ENCODE results near the gene DOLPP1. TPM values are rescaled to one million over a fixed set of nuclear protein-coding genes. Genes with fewer than 3 reads are reported as not detected.

The DOLPP1 gene
- total and polyA plus RNA-seq, 4 donors, result 2.1 to 5.1 (median 4.5) TPM

- WGBS, 2 donors, result 94% methylated on average over 21 of the region's 21 CpGs
- no peak overlapping the region for H3K4me3 ChIP-seq (ENCODE audit: low read length in 2 of 2)
- H3K27me3 ChIP-seq (ENCODE audit: control insufficient read depth in 1 of 2, insufficient read depth in 2 of 2, low read length in 1 of 2), result no peaks in the 10 kb centered on the region
- H3K4me1 ChIP-seq (ENCODE audit: control insufficient read depth in 1 of 2, insufficient read depth in 2 of 2, low read length in 2 of 2), result no peaks in the 10 kb centered on the region
- ATAC-seq (ENCODE audit: low FRiP score) (no peak), DNase-seq (no peak)
- H3K36me3 ChIP-seq (ENCODE audit: control insufficient read depth in 1 of 2, insufficient read depth in 2 of 2, low read length in 1 of 2), result peaks cover 0 to 3% of the 10 kb centered on the region in 2 donors
- no peak overlapping the region for H3K27ac ChIP-seq (ENCODE audit: low read depth in 1 of 2, low read length in 2 of 2)
- intact Hi-C loops (cut with DNase I), result no loop called here
- no peaks in the 10 kb centered on the region for H3K9me3 ChIP-seq (ENCODE audit: control insufficient read depth, low read length)
Measured at GRCh38 chr9:129095170-129095667, 14.3 kb downstream of the DOLPP1 start.

GRCh38 chr9:129095908-129096307 lies 15.0 kb downstream of the DOLPP1 start:
- peaks cover 0 to 3% of the 10 kb centered on the region in 2 donors for H3K36me3 ChIP-seq (ENCODE audit: control insufficient read depth in 1 of 2, insufficient read depth in 2 of 2, low read length in 1 of 2)
- no peak overlapping the region for H3K27ac ChIP-seq (ENCODE audit: low read depth in 1 of 2, low read length in 2 of 2)
- H3K27me3 ChIP-seq (ENCODE audit: control insufficient read depth in 1 of 2, insufficient read depth in 2 of 2, low read length in 1 of 2), result no peaks in the 10 kb centered on the region
- intact Hi-C loops (cut with DNase I), result no loop called here
- no peak overlapping the region for H3K4me3 ChIP-seq (ENCODE audit: low read length in 2 of 2)
- no peak for ATAC-seq (ENCODE audit: low FRiP score)
- H3K4me1 ChIP-seq (ENCODE audit: control insufficient read depth in 1 of 2, insufficient read depth in 2 of 2, low read length in 2 of 2), result no peaks in the 10 kb centered on the region
- WGBS, 2 donors, result 94% methylated on average over 12 of the region's 12 CpGs
- no peak for DNase-seq
- H3K9me3 ChIP-seq (ENCODE audit: control insufficient read depth, low read length), result no peaks in the 10 kb centered on the region

- intact Hi-C loops (cut with DNase I), result no loop called here
- no peak overlapping the region for H3K4me3 ChIP-seq (ENCODE audit: low read length in 2 of 2)
- peaks cover 0 to 3% of the 10 kb centered on the region in 2 donors for H3K36me3 ChIP-seq (ENCODE audit: control insufficient read depth in 1 of 2, insufficient read depth in 2 of 2, low read length in 1 of 2)
- no peaks in the 10 kb centered on the region for H3K9me3 ChIP-seq (ENCODE audit: control insufficient read depth, low read length)
- ATAC-seq (ENCODE audit: low FRiP score), result no peak
- H3K27ac ChIP-seq (ENCODE audit: low read depth in 1 of 2, low read length in 2 of 2), result no peak overlapping the region
- H3K4me1 ChIP-seq (ENCODE audit: control insufficient read depth in 1 of 2, insufficient read depth in 2 of 2, low read length in 2 of 2), result no peaks in the 10 kb centered on the region
- DNase-seq, result no peak
- WGBS, 2 donors, result 89 to 93% methylated on average over 16 of the region's 16 CpGs
- no peaks in the 10 kb centered on the region for H3K27me3 ChIP-seq (ENCODE audit: control insufficient read depth in 1 of 2, insufficient read depth in 2 of 2, low read length in 1 of 2)
Measured at GRCh38 chr9:129097671-129098306, 16.9 kb downstream of the DOLPP1 start.

GRCh38 chr9:129098328-129098727 lies 17.4 kb downstream of the DOLPP1 start:
- 92 to 94% methylated on average over 11 of the region's 11 CpGs for WGBS, 2 donors
- H3K27me3 ChIP-seq (ENCODE audit: control insufficient read depth in 1 of 2, insufficient read depth in 2 of 2, low read length in 1 of 2), result no peaks in the 10 kb centered on the region
- no peak for DNase-seq
- intact Hi-C loops (cut with DNase I), result no loop called here
- ATAC-seq (ENCODE audit: low FRiP score), result no peak
- H3K4me3 ChIP-seq (ENCODE audit: low read length in 2 of 2), result no peak overlapping the region
- H3K36me3 ChIP-seq (ENCODE audit: control insufficient read depth in 1 of 2, insufficient read depth in 2 of 2, low read length in 1 of 2), result peaks cover 0 to 3% of the 10 kb centered on the region in 2 donors
- H3K9me3 ChIP-seq (ENCODE audit: control insufficient read depth, low read length), result no peaks in the 10 kb centered on the region
- H3K4me1 ChIP-seq (ENCODE audit: control insufficient read depth in 1 of 2, insufficient read depth in 2 of 2, low read length in 2 of 2), result no peaks in the 10 kb centered on the region
- H3K27ac ChIP-seq (ENCODE audit: low read depth in 1 of 2, low read length in 2 of 2), result no peak overlapping the region

GRCh38 chr9:129100383-129101169 lies 19.7 kb downstream of the DOLPP1 start:
- peaks cover 0 to 3% of the 10 kb centered on the region in 2 donors for H3K36me3 ChIP-seq (ENCODE audit: control insufficient read depth in 1 of 2, insufficient read depth in 2 of 2, low read length in 1 of 2)
- no peak overlapping the region for H3K27ac ChIP-seq (ENCODE audit: low read depth in 1 of 2, low read length in 2 of 2)
- no peaks in the 10 kb centered on the region for H3K4me1 ChIP-seq (ENCODE audit: control insufficient read depth in 1 of 2, insufficient read depth in 2 of 2, low read length in 2 of 2)
- ATAC-seq (ENCODE audit: low FRiP score), result no peak
- DNase-seq, result no peak
- no peaks in the 10 kb centered on the region for H3K27me3 ChIP-seq (ENCODE audit: control insufficient read depth in 1 of 2, insufficient read depth in 2 of 2, low read length in 1 of 2)
- WGBS, 2 donors, result 69 to 77% methylated on average over 26 to 28 of the region's 28 CpGs
- H3K4me3 ChIP-seq (ENCODE audit: low read length in 2 of 2), result no peak overlapping the region
- no peaks in the 10 kb centered on the region for H3K9me3 ChIP-seq (ENCODE audit: control insufficient read depth, low read length)
- intact Hi-C loops (cut with DNase I), result no loop called here

- Histone ChIP-seq H3K4me1 (ENCODE audit: control insufficient read depth in 1 of 2, insufficient read depth in 2 of 2, low read length in 2 of 2) (no peaks in the 10 kb centered on the region), H3K36me3 (ENCODE audit: control insufficient read depth in 1 of 2, insufficient read depth in 2 of 2, low read length in 1 of 2) (peaks cover 0 to 1% of the 10 kb centered on the region in 2 donors), H3K27ac (ENCODE audit: low read depth in 1 of 2, low read length in 2 of 2) (no peak overlapping the region), H3K4me3 (ENCODE audit: low read length in 2 of 2) (no peak overlapping the region), H3K9me3 (ENCODE audit: control insufficient read depth, low read length) (no peaks in the 10 kb centered on the region), H3K27me3 (ENCODE audit: control insufficient read depth in 1 of 2, insufficient read depth in 2 of 2, low read length in 1 of 2) (no peaks in the 10 kb centered on the region)
- DNase-seq (no peak), ATAC-seq (ENCODE audit: low FRiP score) (no peak)
- WGBS, 2 donors, result 92 to 93% methylated on average over 7 of the region's 7 CpGs
- intact Hi-C loops (cut with DNase I), result no loop called here
Measured at GRCh38 chr9:129101279-129101678, 20.4 kb downstream of the DOLPP1 start.

GRCh38 chr9:129102095-129102525 lies 21.2 kb downstream of the DOLPP1 start:
- no peaks in the 10 kb centered on the region for H3K27me3 ChIP-seq (ENCODE audit: control insufficient read depth in 1 of 2, insufficient read depth in 2 of 2, low read length in 1 of 2)
- H3K4me1 ChIP-seq (ENCODE audit: control insufficient read depth in 1 of 2, insufficient read depth in 2 of 2, low read length in 2 of 2), result no peaks in the 10 kb centered on the region
- DNase-seq, result no peak
- H3K9me3 ChIP-seq (ENCODE audit: control insufficient read depth, low read length), result no peaks in the 10 kb centered on the region
- WGBS, 2 donors, result 88 to 89% methylated on average over 10 to 13 of the region's 13 CpGs
- H3K36me3 ChIP-seq (ENCODE audit: control insufficient read depth in 1 of 2, insufficient read depth in 2 of 2, low read length in 1 of 2), result peaks cover 0 to under 1% of the 10 kb centered on the region in 2 donors
- no peak overlapping the region for H3K27ac ChIP-seq (ENCODE audit: low read depth in 1 of 2, low read length in 2 of 2)
- no peak overlapping the region for H3K4me3 ChIP-seq (ENCODE audit: low read length in 2 of 2)
- no peak for ATAC-seq (ENCODE audit: low FRiP score)
- intact Hi-C loops (cut with DNase I), result no loop called here

- H3K9me3 ChIP-seq (ENCODE audit: control insufficient read depth, low read length), result no peaks in the 10 kb centered on the region
- no peak overlapping the region for H3K27ac ChIP-seq (ENCODE audit: low read depth in 1 of 2, low read length in 2 of 2)
- intact Hi-C loops (cut with DNase I), result no loop called here
- ATAC-seq (ENCODE audit: low FRiP score), result peak; percentile 20
- H3K36me3 ChIP-seq (ENCODE audit: control insufficient read depth in 1 of 2, insufficient read depth in 2 of 2, low read length in 1 of 2), result no peaks in the 10 kb centered on the region
- no peaks in the 10 kb centered on the region for H3K4me1 ChIP-seq (ENCODE audit: control insufficient read depth in 1 of 2, insufficient read depth in 2 of 2, low read length in 2 of 2)
- no peak for DNase-seq
- WGBS, 2 donors, result 51 to 53% methylated on average over 14 of the region's 14 CpGs
- no peaks in the 10 kb centered on the region for H3K27me3 ChIP-seq (ENCODE audit: control insufficient read depth in 1 of 2, insufficient read depth in 2 of 2, low read length in 1 of 2)
- H3K4me3 ChIP-seq (ENCODE audit: low read length in 2 of 2), result no peak overlapping the region
Measured at GRCh38 chr9:129102791-129103594, 22.1 kb downstream of the DOLPP1 start.
